Measurements from ENCODE around the gene TPSD1.

TPSD1 gene

DNA sequence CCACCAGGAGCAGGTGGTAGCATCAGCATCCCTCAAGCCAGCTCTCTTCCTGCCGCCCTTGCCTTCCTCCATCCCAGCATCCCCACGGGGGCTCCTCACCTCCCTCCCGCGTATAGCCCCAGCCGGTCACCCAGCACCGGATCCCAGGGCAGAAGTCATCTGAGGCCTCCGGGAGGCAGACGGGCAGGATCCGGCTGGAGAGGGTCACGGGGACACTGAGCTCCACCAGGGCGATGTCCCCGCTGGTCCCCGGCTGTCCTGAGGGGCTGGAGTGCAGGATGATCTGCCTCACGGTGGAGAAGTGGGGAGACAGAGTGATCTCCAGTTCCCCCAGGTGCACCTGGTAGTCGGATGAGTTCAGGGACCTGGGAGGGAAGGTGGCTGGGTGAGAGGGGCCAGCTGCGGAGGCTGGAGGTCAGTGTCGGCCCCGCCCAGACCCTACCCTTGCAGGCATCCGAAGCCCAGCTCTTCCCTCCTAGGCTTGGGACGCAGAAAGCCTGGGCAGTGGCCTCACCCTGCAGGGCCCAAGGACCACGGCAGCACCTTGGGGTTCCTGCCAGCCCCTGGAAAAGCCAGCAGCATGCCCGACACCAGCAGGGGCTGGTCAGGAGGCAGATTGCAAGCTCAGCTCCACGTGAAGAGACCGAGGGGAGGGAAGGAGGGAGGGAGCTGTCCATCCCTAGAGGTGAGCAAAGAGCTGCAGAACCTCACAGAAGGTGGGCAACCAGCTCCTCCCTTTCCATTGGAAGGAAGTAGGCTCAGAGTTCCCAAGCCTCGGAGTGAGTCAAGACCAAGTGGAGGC is 33.1 kb upstream of the TPSD1 start:
- Histone ChIP-seq H3K27me3 (ENCODE audit: insufficient read depth, low read length) (no peaks in the 10 kb centered on the region), H3K27ac (ENCODE audit: low read depth, low read length) (no peak overlapping the region), H3K14ac (ENCODE audit: low read length) (no peak overlapping the region), H3K4me1 (ENCODE audit: control insufficient read depth in 1 of 2, insufficient read depth in 2 of 2, low read length in 2 of 2) (no peaks in the 10 kb centered on the region), H3K18ac (ENCODE audit: low read length) (no peak overlapping the region), H4K12ac (ENCODE audit: low read depth, low read length) (no peak overlapping the region), H3K23ac (ENCODE audit: low read length) (no peak overlapping the region), H2BK5ac (ENCODE audit: low read depth, low read length, poor library complexity) (no peak overlapping the region), H3K79me2 (ENCODE audit: control insufficient read depth, insufficient read depth, low read length, poor library complexity) (no peaks in the 10 kb centered on the region), H2BK12ac (ENCODE audit: low read length) (no peak overlapping the region), H2AFZ (ENCODE audit: insufficient read depth, low read length, poor library complexity) (no peak overlapping the region), H4K91ac (ENCODE audit: low read depth, low read length) (no peak overlapping the region), H4K8ac (ENCODE audit: low read depth, low read length) (no peak overlapping the region), H3K79me1 (ENCODE audit: low read length) (no peaks in the 10 kb centered on the region), H3K36me3 (ENCODE audit: control insufficient read depth in 1 of 2, insufficient read depth in 2 of 2, low read length in 2 of 2) (no peaks in the 10 kb centered on the region), H3K4me2 (ENCODE audit: low read length) (no peak overlapping the region), H2BK120ac (ENCODE audit: insufficient read depth, low read length, poor library complexity) (no peak overlapping the region), H3K9ac (ENCODE audit: low read length) (no peak overlapping the region), H3K4me3 (ENCODE audit: low read depth, low read length) (no peak overlapping the region), H3K4ac (ENCODE audit: low read depth, low read length) (no peak overlapping the region), H3K9me3 (ENCODE audit: insufficient read depth, low read depth, low read length) (peaks cover 2% of the 10 kb centered on the region), H2AK5ac (ENCODE audit: low read length) (no peak overlapping the region)
- no CpG with 5 or more reads among the region's 25 CpGs for WGBS (ENCODE audit: extremely low coverage, insufficient coverage, insufficient read length)
- no peak for DNase-seq

- Histone ChIP-seq H3K4me3 (ENCODE audit: low read depth, low read length) (no peak overlapping the region), H3K36me3 (ENCODE audit: control insufficient read depth in 1 of 2, insufficient read depth in 2 of 2, low read length in 2 of 2) (no peaks in the 10 kb centered on the region), H4K8ac (ENCODE audit: low read depth, low read length) (no peak overlapping the region), H3K79me1 (ENCODE audit: low read length) (no peaks in the 10 kb centered on the region), H3K23ac (ENCODE audit: low read length) (no peak overlapping the region), H2BK120ac (ENCODE audit: insufficient read depth, low read length, poor library complexity) (no peak overlapping the region), H3K14ac (ENCODE audit: low read length) (no peak overlapping the region), H3K18ac (ENCODE audit: low read length) (no peak overlapping the region), H2AFZ (ENCODE audit: insufficient read depth, low read length, poor library complexity) (no peak overlapping the region), H2BK5ac (ENCODE audit: low read depth, low read length, poor library complexity) (no peak overlapping the region), H2AK5ac (ENCODE audit: low read length) (no peak overlapping the region), H3K27ac (ENCODE audit: low read depth, low read length) (no peak overlapping the region), H3K27me3 (ENCODE audit: insufficient read depth, low read length) (no peaks in the 10 kb centered on the region), H3K9ac (ENCODE audit: low read length) (no peak overlapping the region), H3K4me1 (ENCODE audit: control insufficient read depth in 1 of 2, insufficient read depth in 2 of 2, low read length in 2 of 2) (no peaks in the 10 kb centered on the region), H3K9me3 (ENCODE audit: insufficient read depth, low read depth, low read length) (peaks cover 2% of the 10 kb centered on the region), H2BK12ac (ENCODE audit: low read length) (no peak overlapping the region), H3K4me2 (ENCODE audit: low read length) (no peak overlapping the region), H4K91ac (ENCODE audit: low read depth, low read length) (no peak overlapping the region), H3K4ac (ENCODE audit: low read depth, low read length) (no peak overlapping the region), H3K79me2 (ENCODE audit: control insufficient read depth, insufficient read depth, low read length, poor library complexity) (no peaks in the 10 kb centered on the region), H4K12ac (ENCODE audit: low read depth, low read length) (no peak overlapping the region)
- DNase-seq, result no peak
- no CpG with 5 or more reads among the region's 38 CpGs for WGBS (ENCODE audit: extremely low coverage, insufficient coverage, insufficient read length)
Measured at GRCh38 chr16:1223355-1224214, 32.3 kb upstream of the TPSD1 start.

DNA sequence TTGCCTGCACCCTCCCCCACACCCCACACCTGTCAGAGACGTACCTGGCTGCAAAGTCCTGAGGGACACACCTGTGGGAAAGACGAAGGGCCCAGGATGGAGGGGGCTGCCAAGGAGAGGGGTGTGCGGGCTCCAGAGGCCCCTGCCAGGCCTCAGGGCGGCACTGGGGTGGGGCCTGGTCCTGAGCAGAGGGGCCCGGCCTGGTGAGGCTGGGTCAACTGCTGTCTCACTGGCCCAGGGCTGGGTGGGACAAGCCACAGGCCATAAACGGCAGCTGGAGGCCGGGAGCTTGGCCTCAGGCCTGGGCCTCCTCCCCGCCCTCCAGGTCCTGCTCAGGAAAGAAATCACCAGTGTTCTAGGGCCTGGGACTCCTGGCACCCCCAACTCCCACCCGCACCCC is 31.3 kb upstream of the TPSD1 start:
- Histone ChIP-seq H2BK120ac (ENCODE audit: insufficient read depth, low read length, poor library complexity) (no peak overlapping the region), H3K79me2 (ENCODE audit: control insufficient read depth, insufficient read depth, low read length, poor library complexity) (no peaks in the 10 kb centered on the region), H3K79me1 (ENCODE audit: low read length) (no peaks in the 10 kb centered on the region), H2AFZ (ENCODE audit: insufficient read depth, low read length, poor library complexity) (no peak overlapping the region), H3K27me3 (ENCODE audit: insufficient read depth, low read length) (no peaks in the 10 kb centered on the region), H3K27ac (ENCODE audit: low read depth, low read length) (no peak overlapping the region), H4K8ac (ENCODE audit: low read depth, low read length) (no peak overlapping the region), H2BK12ac (ENCODE audit: low read length) (no peak overlapping the region), H3K9ac (ENCODE audit: low read length) (no peak overlapping the region), H3K36me3 (ENCODE audit: control insufficient read depth in 1 of 2, insufficient read depth in 2 of 2, low read length in 2 of 2) (no peaks in the 10 kb centered on the region), H4K12ac (ENCODE audit: low read depth, low read length) (no peak overlapping the region), H3K18ac (ENCODE audit: low read length) (no peak overlapping the region), H3K4ac (ENCODE audit: low read depth, low read length) (no peak overlapping the region), H3K14ac (ENCODE audit: low read length) (no peak overlapping the region), H3K4me1 (ENCODE audit: control insufficient read depth in 1 of 2, insufficient read depth in 2 of 2, low read length in 2 of 2) (no peaks in the 10 kb centered on the region), H3K4me2 (ENCODE audit: low read length) (no peak overlapping the region), H2AK5ac (ENCODE audit: low read length) (no peak overlapping the region), H2BK5ac (ENCODE audit: low read depth, low read length, poor library complexity) (no peak overlapping the region), H3K9me3 (ENCODE audit: insufficient read depth, low read depth, low read length) (peaks cover 2% of the 10 kb centered on the region), H3K23ac (ENCODE audit: low read length) (no peak overlapping the region), H3K4me3 (ENCODE audit: low read depth, low read length) (no peak overlapping the region), H4K91ac (ENCODE audit: low read depth, low read length) (no peak overlapping the region)
- no CpG with 5 or more reads among the region's 9 CpGs for WGBS (ENCODE audit: extremely low coverage, insufficient coverage, insufficient read length)
- DNase-seq, result no peak

GRCh38 chr16:1225051-1225451 is 30.8 kb upstream of the TPSD1 start, which contains the start of gene TPSG1:
TSS of gene TPSG1 (minus strand) at chr16:1225268. CDS start at chr16:1225252, 16 bp downstream.
- no peaks in the 10 kb centered on the region for H3K79me2 ChIP-seq (ENCODE audit: control insufficient read depth, insufficient read depth, low read length, poor library complexity)
- no peak within 1 kb of the TSS for H2AK5ac ChIP-seq (ENCODE audit: low read length)
- H2BK5ac ChIP-seq (ENCODE audit: low read depth, low read length, poor library complexity), result no peak within 1 kb of the TSS
- H2AFZ ChIP-seq (ENCODE audit: insufficient read depth, low read length, poor library complexity), result no peak within 1 kb of the TSS
- H3K14ac ChIP-seq (ENCODE audit: low read length), result no peak within 1 kb of the TSS
- DNase-seq, result no peak
- no peak within 1 kb of the TSS for H3K4me2 ChIP-seq (ENCODE audit: low read length)
- no peaks in the 10 kb centered on the region for H3K27me3 ChIP-seq (ENCODE audit: insufficient read depth, low read length)
- H4K91ac ChIP-seq (ENCODE audit: low read depth, low read length), result no peak within 1 kb of the TSS
- no peaks in the 10 kb centered on the region for H3K4me1 ChIP-seq (ENCODE audit: control insufficient read depth in 1 of 2, insufficient read depth in 2 of 2, low read length in 2 of 2)
- H3K18ac ChIP-seq (ENCODE audit: low read length), result no peak within 1 kb of the TSS
- H3K4ac ChIP-seq (ENCODE audit: low read depth, low read length), result no peak within 1 kb of the TSS
- no peak within 1 kb of the TSS for H4K12ac ChIP-seq (ENCODE audit: low read depth, low read length)
- no peaks in the 10 kb centered on the region for H3K79me1 ChIP-seq (ENCODE audit: low read length)
- H2BK120ac ChIP-seq (ENCODE audit: insufficient read depth, low read length, poor library complexity), result no peak within 1 kb of the TSS
- no peak within 1 kb of the TSS for H3K23ac ChIP-seq (ENCODE audit: low read length)
- H3K4me3 ChIP-seq (ENCODE audit: low read depth, low read length), result no peak within 1 kb of the TSS
- H3K9me3 ChIP-seq (ENCODE audit: insufficient read depth, low read depth, low read length), result peaks cover 2% of the 10 kb centered on the region
- no peak within 1 kb of the TSS for H2BK12ac ChIP-seq (ENCODE audit: low read length)
- H3K9ac ChIP-seq (ENCODE audit: low read length), result no peak within 1 kb of the TSS
- H3K27ac ChIP-seq (ENCODE audit: low read depth, low read length), result no peak within 1 kb of the TSS
- no peak within 1 kb of the TSS for H4K8ac ChIP-seq (ENCODE audit: low read depth, low read length)
- no peaks in the 10 kb centered on the region for H3K36me3 ChIP-seq (ENCODE audit: control insufficient read depth in 1 of 2, insufficient read depth in 2 of 2, low read length in 2 of 2)
- WGBS (ENCODE audit: extremely low coverage, insufficient coverage, insufficient read length), result no CpG with 5 or more reads among the region's 10 CpGs

All from trophoblast cell (in vitro differentiated cells and primary cell).